Skeletal muscle satellite cell (primary cell): ENCODE measurements around the gene HTR6.
"Not testable (repeated sequence)": the region's sequence is repeated elsewhere in the genome, so short reads cannot be mapped to it uniquely, and the experiment has no call there.

Experiments
- H3K27me3 ChIP-seq: 2 replicates; pipeline ENCODE4 v1.7.0; 2013; ENCODE audit warnings: low read length; ENCODE audit not compliant: control insufficient read depth, insufficient read depth
- H3K36me3 ChIP-seq: 2 replicates; pipeline ENCODE4 v1.7.0; 2013; ENCODE audit warnings: mild to moderate bottlenecking, control low read depth, low read length; ENCODE audit not compliant: insufficient read depth
- H3K4me1 ChIP-seq: 2 replicates; pipeline ENCODE4 v1.7.0; 2013; ENCODE audit warnings: low read length; ENCODE audit not compliant: control insufficient read depth, insufficient read depth
- H3K4me2 ChIP-seq: 2 replicates; pipeline ENCODE4 v1.7.0; 2013; ENCODE audit warnings: mild to moderate bottlenecking, low read length
- H3K4me3 ChIP-seq: 2 replicates; pipeline ENCODE4 v1.7.0; 2013; ENCODE audit warnings: low read length
- H3K9ac ChIP-seq: 2 replicates; pipeline ENCODE4 v1.7.0; 2013; ENCODE audit warnings: mild to moderate bottlenecking, low read depth, low read length, moderate library complexity
- H3K9me3 ChIP-seq: replicated peaks from 2 replicates; pipeline ENCODE4 v1.7.0; 2013; ENCODE audit warnings: mild to moderate bottlenecking, control low read depth, low read length

Gene HTR6

GRCh38 chr1:19628879-19629278 is 35.8 kb upstream of the HTR6 start:
- Histone ChIP-seq H3K36me3 (peaks cover 36% of the 10 kb centered on the region), H3K9ac (no peak overlapping the region), H3K4me3 (no peak overlapping the region), H3K4me1 (no peaks in the 10 kb centered on the region), H3K4me2 (no peak overlapping the region), H3K9me3 (no peaks in the 10 kb centered on the region), H3K27me3 (no peaks in the 10 kb centered on the region)

GRCh38 chr1:19629357-19629756 is 35.3 kb upstream of the HTR6 start:
- H3K27me3 ChIP-seq = no peaks in the 10 kb centered on the region
- H3K9me3 ChIP-seq = no peaks in the 10 kb centered on the region
- peaks cover 34% of the 10 kb centered on the region for H3K36me3 ChIP-seq
- H3K4me1 ChIP-seq = no peaks in the 10 kb centered on the region
- no peak overlapping the region for H3K4me3 ChIP-seq
- no peak overlapping the region for H3K9ac ChIP-seq
- H3K4me2 ChIP-seq = no peak overlapping the region

GRCh38 chr1:19630192-19630591 is 34.5 kb upstream of the HTR6 start:
- H3K36me3 ChIP-seq = peaks cover 28% of the 10 kb centered on the region
- H3K9me3 ChIP-seq, H3K4me2 ChIP-seq, H3K4me1 ChIP-seq, H3K27me3 ChIP-seq, H3K4me3 ChIP-seq, H3K9ac ChIP-seq: not testable (repeated sequence)

GRCh38 chr1:19630720-19631395 is 33.8 kb upstream of the HTR6 start:
- Histone ChIP-seq H3K36me3 (peaks cover 22% of the 10 kb centered on the region), H3K9ac (no peak overlapping the region), H3K9me3 (no peaks in the 10 kb centered on the region), H3K4me2 (no peak overlapping the region), H3K27me3 (no peaks in the 10 kb centered on the region), H3K4me1 (no peaks in the 10 kb centered on the region), H3K4me3 (no peak overlapping the region)

- Histone ChIP-seq H3K4me1 (no peaks in the 10 kb centered on the region), H3K27me3 (no peaks in the 10 kb centered on the region), H3K4me2 (no peak overlapping the region), H3K9ac (no peak overlapping the region), H3K9me3 (no peaks in the 10 kb centered on the region), H3K36me3 (peaks cover 9% of the 10 kb centered on the region), H3K4me3 (no peak overlapping the region)
These were observed 32.5 kb upstream of the HTR6 start for GRCh38 chr1:19632211-19632610.

- no peak overlapping the region for H3K4me3 ChIP-seq
- no peaks in the 10 kb centered on the region for H3K9me3 ChIP-seq
- no peak overlapping the region for H3K9ac ChIP-seq
- no peaks in the 10 kb centered on the region for H3K4me1 ChIP-seq
- H3K36me3 ChIP-seq = peaks cover 3% of the 10 kb centered on the region
- H3K27me3 ChIP-seq = no peaks in the 10 kb centered on the region
- no peak overlapping the region for H3K4me2 ChIP-seq
These were observed 31.6 kb upstream of the HTR6 start for GRCh38 chr1:19633106-19633505.

- not testable (repeated sequence) for H3K4me2 ChIP-seq, H3K27me3 ChIP-seq, H3K9ac ChIP-seq, H3K4me1 ChIP-seq, H3K36me3 ChIP-seq, H3K9me3 ChIP-seq, H3K4me3 ChIP-seq
These were observed 29.6 kb upstream of the HTR6 start for GRCh38 chr1:19635064-19635463.

GRCh38 chr1:19635646-19636045 is 29.0 kb upstream of the HTR6 start:
- H3K4me1 ChIP-seq = peaks cover 11% of the 10 kb centered on the region
- H3K4me2 ChIP-seq = no peak overlapping the region
- H3K9me3 ChIP-seq = no peaks in the 10 kb centered on the region
- no peaks in the 10 kb centered on the region for H3K27me3 ChIP-seq
- no peak overlapping the region for H3K4me3 ChIP-seq
- H3K9ac ChIP-seq = no peak overlapping the region
- no peaks in the 10 kb centered on the region for H3K36me3 ChIP-seq

GRCh38 chr1:19636065-19636464 is 28.6 kb upstream of the HTR6 start:
- Histone ChIP-seq H3K9me3 (no peaks in the 10 kb centered on the region), H3K4me2 (no peak overlapping the region), H3K4me1 (peaks cover 13% of the 10 kb centered on the region), H3K27me3 (no peaks in the 10 kb centered on the region), H3K9ac (no peak overlapping the region), H3K4me3 (no peak overlapping the region), H3K36me3 (no peaks in the 10 kb centered on the region)

GRCh38 chr1:19636749-19637148 is 27.9 kb upstream of the HTR6 start:
- H3K4me1 ChIP-seq = peaks cover 13% of the 10 kb centered on the region
- not testable (repeated sequence) for H3K9ac ChIP-seq, H3K9me3 ChIP-seq, H3K27me3 ChIP-seq, H3K4me3 ChIP-seq, H3K36me3 ChIP-seq, H3K4me2 ChIP-seq

- Histone ChIP-seq H3K4me1 (peaks cover 13% of the 10 kb centered on the region), H3K4me3 (no peak overlapping the region), H3K36me3 (no peaks in the 10 kb centered on the region), H3K27me3 (no peaks in the 10 kb centered on the region), H3K9ac (no peak overlapping the region), H3K4me2 (no peak overlapping the region), H3K9me3 (no peaks in the 10 kb centered on the region)
These were observed 27.1 kb upstream of the HTR6 start for GRCh38 chr1:19637606-19638005.

- H3K27me3 ChIP-seq, H3K4me2 ChIP-seq, H3K36me3 ChIP-seq, H3K9ac ChIP-seq, H3K4me3 ChIP-seq, H3K9me3 ChIP-seq: not testable (repeated sequence)
- H3K4me1 ChIP-seq = peaks cover 22% of the 10 kb centered on the region
These were observed 25.4 kb upstream of the HTR6 start for GRCh38 chr1:19639228-19639627.
